Stimulated activated naive CD8-positive, alpha-beta T cell treated with anti-CD3 and anti-CD28 coated beads, Interleukin-15, Interleukin-2, amounts not matched to agents 100 U/mL and 50 U/mL, for 24 hours (primary cell): ENCODE measurements around the gene SP1.

Experiments used
- ATAC-seq: fragments of 150-1000 bp; cut with Tn5 transposase; one replicate; pipeline ENCODE4 v1.10.0; 2021
- DNase-seq: peaks from one replicate; pipeline ENCODE4 v3.0.0; 2021

SP1 gene

DNA sequence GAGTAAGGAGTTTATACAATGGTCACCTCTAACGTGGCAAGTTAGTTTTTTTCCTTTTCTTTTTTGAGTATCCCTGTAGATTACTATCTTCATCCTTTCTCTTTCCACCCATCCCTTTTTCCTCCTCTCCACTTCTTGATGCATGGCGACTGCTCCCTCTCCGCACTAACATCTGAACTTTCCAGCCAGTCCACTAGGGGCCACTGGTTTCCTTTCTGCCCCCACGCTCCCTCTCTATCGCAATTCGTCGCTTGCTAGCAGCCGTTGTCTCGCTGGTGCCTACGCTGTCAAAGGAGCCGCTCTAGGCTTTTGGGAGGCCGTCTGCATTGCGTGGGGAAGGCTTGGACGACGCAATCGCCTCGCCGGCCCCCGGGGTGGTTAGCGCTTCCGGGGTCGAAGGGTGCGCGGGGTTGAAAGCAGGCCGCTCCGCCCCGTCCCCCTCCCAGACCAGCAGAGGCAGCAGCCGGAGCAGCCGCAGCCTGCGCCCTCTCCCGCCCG, 71.7 kb downstream of the SP1 start, which contains the start of gene PCBP2:
Gene PCBP2, plus strand, starts transcription at position 442 of the 498 bp plus-strand sequence. CDS start 2,699 bp downstream, outside the sequence.
- ATAC-seq (peak; percentile 98), DNase-seq (peak; percentile 97)

DNA sequence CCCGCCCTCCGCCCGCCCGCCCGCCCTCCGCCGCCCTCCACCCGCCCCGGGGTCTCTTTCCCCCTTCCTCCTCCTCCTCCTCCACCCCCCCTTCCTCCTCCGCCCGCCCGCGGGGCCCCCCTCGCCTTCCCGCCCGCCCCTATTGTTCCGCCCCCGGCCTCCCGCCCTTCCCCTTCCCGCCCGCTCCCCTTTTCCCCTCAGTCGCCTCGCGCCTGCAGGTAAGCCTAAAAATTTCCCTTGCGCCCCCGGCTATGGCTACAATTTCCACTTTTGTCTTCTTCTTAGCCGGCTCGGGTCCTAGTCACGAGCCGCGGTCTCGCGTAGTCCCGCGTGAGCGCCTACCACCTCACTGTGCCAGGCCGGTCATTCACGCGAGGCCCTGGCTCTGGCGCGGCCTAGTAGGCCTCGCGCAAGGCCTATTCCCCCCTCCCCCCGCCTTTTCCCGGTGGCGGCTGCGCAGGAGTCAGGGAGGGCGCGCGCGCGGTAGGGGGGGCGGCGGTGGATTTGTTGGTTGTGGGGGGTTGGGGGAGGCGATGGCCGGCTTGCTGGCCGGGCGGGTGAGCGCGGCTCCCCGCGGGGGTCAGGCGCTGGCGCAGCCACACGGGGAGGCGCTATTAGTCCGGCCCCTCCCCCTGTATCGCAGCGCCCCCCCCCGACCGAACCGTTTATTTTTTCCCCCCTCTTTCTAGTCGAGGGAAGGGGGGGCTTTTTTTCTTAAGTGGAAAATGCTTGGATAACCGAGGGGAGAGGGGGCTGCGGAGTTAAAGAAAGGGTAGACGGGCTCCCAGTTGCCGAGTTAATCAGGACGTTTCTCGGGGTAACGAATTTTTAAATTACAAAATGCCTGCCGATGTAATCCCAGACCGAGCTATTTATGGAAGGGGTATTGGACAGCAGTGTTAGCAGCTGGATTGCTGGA, 72.4 kb downstream of the SP1 start:
- ATAC-seq = peak; percentile 24
- DNase-seq = peak; percentile 77

DNA sequence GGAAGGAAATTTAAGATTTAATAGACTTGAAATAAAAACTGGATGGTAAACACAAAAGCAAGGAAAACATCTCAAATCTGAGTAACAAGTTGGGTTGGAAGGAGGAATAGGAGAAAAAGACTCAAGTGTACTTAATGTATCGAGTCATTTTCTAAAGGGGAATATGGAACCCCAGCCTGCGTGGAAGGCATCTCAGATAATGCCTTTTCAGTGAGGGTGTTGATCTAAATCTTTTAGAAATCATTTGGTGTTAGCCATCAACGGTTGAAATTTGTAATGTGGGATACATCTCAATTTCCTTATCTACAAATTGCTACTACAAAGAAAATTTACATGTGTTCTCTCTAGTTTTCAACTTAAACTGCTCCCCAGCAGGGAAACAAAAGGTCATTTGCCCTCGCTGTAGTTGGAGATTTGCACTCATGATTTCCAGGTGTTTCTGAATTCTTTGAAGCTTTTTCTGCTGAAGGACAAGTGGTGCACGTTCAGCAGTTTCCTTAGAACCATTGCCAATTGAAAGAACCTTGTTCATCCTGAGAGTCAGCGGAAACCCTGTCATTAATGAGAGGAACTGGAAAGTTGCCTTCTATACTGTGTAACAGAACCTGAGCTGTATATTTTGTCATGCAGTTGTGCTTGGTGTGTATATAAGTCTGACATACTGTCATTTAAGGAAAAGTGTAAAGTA, 74.1 kb downstream of the SP1 start:
- ATAC-seq (no peak), DNase-seq (no peak)

DNA sequence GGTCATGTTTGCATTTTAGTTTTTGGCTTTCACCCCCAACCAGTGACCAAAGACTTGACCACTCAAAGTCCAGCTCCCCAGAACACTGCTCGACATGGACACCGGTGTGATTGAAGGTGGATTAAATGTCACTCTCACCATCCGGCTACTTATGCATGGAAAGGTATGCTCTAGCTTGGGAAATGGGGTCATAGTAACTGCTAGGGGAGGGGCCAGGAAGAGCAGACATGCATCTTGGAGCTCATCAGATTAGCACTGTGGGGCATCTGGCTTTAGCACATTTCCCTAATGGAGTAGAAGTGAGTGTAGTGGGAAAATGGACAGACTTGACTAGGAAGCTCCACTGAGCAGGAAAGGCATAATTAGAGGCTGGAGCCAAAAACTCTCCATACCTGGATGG, 74.7 kb downstream of the SP1 start:
- no peak for ATAC-seq

DNA sequence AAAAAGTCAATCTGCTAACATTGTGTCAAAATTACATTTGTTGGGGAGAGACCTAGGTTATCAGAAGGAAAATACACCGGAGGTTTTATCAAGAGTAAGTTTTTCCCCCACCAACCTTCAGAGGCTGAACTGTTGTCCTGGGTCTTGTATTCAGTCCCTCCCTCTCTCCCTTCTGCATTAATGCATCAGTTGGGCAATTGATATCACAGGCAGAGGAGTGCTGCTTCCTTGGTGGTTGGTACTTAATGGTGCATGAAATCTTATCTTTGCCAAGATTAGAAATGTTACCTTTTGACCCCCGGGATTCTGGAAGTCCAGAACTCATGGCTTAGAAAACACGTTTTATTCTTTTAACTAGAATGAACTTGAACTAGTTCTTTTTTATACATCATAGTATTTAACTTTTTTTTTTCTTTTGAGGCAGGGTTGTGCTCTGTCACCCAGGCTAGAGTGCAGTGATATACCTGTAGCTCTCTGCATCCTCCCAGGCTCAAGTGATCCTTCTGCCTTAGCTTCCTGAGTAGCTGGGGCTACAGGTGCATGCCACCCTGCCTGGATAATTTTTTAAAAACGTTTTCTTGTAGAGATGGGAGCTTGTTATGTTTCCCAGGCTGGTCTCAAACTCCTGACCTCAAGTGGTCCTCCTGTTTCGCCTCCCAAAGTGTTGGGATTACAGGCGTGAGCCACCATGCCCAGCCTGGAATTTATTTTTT, 76.8 kb downstream of the SP1 start:
- DNase-seq (no peak), ATAC-seq (no peak)

More for the DNA sequence above, 74.7 kb downstream of the SP1 start:
- no peak for DNase-seq

DNA sequence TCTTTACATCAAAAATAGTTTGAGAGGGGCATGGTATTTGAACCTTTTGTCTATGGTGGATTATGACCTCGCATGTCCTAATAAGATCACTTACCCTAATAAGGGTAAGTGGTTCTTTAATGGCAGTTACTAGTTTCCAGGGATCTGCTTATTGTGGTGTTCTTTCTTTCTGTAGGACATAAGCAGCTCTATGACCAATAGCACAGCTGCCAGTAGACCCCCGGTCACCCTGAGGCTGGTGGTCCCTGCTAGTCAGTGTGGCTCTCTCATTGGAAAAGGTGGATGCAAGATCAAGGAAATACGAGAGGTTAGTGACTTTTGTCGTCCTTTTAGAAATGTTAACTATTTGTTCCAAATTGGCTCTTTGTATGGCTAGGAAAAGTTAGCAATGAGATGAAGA, 79.1 kb downstream of the SP1 start:
- no peak for DNase-seq
- ATAC-seq = no peak

DNA sequence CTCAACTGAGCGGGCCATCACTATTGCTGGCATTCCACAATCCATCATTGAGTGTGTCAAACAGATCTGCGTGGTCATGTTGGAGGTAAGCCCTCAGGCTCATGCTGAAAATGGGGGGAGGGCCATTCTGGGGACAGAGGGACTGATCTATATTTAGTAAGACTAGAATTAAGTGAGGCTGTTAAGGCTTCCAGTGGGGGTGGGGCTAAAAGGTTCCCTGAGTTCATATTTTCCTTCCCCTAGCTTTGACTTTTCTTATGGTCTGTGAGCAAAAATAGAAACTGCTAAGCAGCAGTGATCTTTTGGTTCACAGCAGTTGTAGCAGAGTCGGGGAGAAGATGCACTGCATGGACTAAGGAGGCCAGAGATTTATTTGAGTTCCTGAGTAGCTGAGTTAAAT, 81.1 kb downstream of the SP1 start:
- DNase-seq = no peak

DNA sequence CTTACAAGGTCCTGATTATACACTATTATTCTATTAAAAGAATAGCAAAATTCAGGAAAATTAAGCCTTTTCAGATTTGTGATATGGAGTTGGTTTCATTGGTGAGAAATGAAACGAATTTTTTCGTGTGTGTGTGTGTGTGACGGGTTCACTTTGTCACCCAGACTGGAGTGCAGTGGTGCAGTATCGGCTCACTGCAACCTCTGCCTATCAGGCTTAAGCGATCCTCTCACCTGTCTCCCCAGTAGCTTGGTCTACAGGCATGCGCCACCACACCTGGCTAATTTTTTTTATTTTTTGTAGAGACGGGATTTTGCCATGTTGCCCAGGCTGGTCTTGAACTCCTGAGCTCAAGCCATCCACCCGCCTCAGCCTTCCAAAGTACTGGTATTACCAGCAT, 81.6 kb downstream of the SP1 start:
- DNase-seq (no peak), ATAC-seq (no peak)

More for the DNA sequence above, 81.1 kb downstream of the SP1 start:
- ATAC-seq = no peak

DNA sequence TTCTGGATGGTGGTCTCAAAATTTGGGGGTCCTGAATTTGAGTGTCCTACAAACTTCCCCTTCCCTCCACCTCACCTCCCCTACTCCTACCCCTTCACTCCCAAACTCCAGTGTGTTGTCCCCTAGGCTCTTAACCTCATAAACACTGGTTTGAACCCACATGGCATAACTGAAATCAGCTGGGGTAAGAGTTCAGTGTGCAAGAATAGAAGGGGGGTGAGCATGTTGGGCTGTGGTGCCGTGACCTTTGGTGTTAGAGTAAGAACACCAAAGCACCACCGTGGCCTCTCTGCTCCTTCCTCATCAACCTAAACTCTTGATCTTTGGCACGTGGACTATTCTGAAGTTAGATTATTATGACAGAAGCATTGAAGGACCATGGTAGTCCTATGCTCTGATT, 83.0 kb downstream of the SP1 start:
- no peak for ATAC-seq
- no peak for DNase-seq

DNA sequence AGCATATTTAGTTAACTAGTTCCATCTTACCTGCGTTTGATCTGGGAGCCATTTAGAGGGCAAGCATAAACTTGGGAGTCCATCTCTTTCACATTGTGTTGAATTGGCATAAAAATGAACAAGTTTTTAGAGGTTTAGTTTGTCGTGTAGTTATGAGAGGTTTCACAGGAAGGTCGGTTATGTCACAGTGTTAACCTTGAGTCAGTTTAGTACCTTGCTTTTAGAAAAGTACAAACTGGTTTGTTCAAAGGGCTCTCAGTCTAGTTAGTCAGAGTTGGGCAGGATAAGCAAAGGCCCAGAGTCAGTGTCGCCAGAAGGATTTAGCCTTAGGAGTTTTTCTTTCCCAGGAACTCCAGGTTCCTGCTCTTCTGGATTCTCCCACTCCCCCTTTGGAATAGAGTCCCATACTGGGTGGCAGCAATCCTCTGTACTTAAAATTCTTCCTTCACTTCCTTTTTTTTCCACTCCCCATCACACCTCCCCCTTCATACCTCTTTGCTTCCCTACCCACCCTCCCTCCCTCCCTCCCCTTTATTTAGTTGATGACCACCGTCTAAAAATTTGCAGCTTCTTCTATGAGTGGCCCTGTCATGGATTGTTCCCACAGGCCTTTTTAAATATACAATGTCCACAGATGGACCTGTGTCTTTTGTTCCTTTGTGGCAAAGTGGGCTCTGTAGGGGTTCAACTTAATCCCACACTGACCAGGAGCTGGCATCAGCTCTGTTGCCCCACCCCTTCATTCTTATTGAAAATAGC, 84.0 kb downstream of the SP1 start:
- ATAC-seq (no peak), DNase-seq (no peak)

DNA sequence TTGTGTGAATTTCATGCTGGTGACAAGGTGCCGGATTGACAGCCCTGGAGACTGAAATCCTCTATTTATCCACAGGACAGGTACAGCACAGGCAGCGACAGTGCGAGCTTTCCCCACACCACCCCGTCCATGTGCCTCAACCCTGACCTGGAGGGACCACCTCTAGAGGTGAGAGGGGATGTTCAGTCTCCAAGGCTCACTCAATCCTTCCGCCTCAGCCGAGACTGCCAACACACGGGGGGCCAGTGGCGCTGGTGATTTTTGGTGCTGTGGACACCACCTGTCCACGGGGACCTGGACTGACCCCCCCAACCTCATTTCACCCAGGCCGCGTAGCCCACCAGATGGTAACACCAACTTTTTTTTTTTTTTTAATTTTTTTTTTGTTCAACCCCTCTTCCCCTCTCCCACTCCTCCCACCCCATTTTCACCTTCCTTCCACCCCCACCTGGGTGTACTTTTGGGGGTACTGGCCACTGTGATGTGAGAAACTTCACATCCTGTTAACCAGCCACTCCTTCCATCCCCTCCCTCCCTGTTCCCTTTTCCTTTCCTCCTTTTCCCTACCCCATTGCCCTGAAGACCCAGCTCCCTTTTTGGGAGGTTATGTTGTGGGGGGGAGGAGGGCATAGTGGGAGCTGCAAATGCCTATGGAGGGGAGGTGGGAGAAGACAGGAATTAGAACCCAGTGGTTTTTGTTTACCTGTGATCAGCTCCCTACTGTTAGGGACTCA, 84.9 kb downstream of the SP1 start:
- no peak for DNase-seq
- ATAC-seq = no peak

DNA sequence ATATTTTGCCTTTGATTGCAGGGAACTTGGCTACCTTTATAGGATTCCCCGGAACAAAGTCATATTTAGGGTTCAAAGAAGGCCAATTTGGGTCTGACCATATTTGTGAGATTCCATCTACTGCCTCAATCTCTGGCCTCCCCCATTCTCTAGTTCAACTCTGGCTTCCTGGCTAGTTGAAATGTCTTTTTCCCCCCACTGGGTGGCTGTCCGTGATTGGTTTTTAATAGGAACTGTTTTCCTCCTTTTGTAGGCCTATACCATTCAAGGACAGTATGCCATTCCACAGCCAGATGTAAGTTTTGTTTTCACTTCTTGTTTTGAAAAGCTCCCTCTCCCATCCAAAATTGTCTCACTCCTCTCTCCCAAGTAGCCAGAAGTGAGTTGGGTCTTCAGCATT, 85.7 kb downstream of the SP1 start:
- ATAC-seq (no peak), DNase-seq (no peak)
